Kasumi-1 (cell line): ENCODE data around the gene NUMB.
"Not testable (repeated sequence)": the region's sequence is repeated elsewhere in the genome, so short reads cannot be mapped to it uniquely, and the experiment has no call there.

Experiments used
- DNase-seq, 2 experiments: peaks; one replicate each; lab custom pipeline; 2025; lab: John Stamatoyannopoulos, UW

Gene NUMB

GRCh38 chr14:73422515-73422914 is 35.8 kb downstream of the NUMB start:
- DNase-seq = no peak

GRCh38 chr14:73418227-73418626 is 40.1 kb downstream of the NUMB start:
- no peak for DNase-seq

- not testable (repeated sequence) for DNase-seq
These were observed 52.1 kb downstream of the NUMB start for GRCh38 chr14:73406248-73406647.

- no peak for DNase-seq
These were observed 55.1 kb downstream of the NUMB start for GRCh38 chr14:73403181-73403752.

GRCh38 chr14:73402579-73402978 is 55.8 kb downstream of the NUMB start:
- DNase-seq = no peak

GRCh38 chr14:73397810-73398209 is 60.5 kb downstream of the NUMB start:
- DNase-seq = no peak

GRCh38 chr14:73394317-73394716 is 64.0 kb downstream of the NUMB start:
- DNase-seq = no peak

DNA sequence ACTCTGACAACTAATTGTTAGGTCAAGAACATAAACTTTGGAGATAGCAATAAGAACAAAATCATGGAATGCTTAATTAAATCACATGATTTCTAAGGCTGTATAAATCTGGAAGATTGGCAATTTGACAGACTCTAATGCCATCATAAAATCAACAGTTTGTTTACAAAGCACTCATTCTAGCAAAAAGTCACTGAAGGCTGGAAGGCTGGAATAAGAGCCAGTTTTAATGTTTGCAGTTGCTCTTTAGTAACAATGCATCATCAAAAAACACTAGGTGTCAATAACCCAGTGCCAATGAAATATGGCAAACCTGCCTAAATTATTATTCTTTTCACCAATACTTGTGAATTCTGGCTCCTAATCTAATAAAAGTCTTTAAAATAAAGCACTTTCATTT is 65.0 kb downstream of the NUMB start:
- DNase-seq = no peak

DNA sequence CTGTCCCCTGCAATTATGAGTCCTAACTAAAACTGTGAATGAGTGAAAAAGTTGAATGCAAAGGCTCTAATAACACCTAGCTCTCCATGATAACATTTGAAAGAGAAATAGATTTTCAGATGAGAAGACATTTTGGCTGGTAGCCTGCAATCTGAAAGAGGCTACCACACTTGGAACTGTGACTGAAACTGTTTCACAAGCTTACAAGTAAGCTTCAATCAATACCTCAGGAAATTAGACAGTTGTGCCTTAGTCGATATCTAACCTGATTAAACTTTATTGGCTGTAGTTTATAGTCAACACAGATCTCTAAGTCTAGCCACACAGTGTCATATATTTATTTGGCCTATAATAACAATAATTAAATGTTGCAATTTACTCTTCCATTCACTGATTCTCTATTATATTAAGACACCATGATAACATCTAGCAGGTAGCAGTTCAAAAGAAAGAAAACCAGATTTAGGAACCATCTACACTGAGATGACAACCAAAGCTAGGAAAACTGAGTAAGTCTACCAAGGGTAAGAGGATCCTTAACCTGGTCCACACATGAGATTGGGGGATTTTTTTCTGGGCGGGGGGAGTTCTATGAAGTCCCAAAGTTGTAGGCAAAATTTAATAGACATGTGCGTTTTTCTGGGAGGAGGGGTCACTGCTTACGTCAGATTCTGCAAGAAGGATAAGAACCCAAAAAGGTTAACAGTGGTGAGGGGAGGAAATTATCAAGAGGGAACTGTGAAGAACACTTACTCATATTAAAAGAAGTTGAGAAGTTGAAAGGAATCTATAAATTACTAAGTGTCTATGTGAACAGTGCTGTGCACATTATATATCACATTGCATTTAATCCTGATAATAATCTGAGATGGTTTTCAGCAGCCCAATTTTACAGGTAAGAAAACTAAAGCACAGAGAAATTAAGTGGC is 65.8 kb downstream of the NUMB start:
- no peak for DNase-seq

- not testable (repeated sequence) for DNase-seq
These were observed 70.5 kb downstream of the NUMB start for GRCh38 chr14:73387860-73388259.

- no peak for DNase-seq
These were observed 72.0 kb downstream of the NUMB start for GRCh38 chr14:73386342-73386741.

- DNase-seq = not testable (repeated sequence)
These were observed 73.3 kb downstream of the NUMB start for GRCh38 chr14:73385021-73385420.

GRCh38 chr14:73383356-73383755 is 75.0 kb downstream of the NUMB start:
- no peak for DNase-seq

DNA sequence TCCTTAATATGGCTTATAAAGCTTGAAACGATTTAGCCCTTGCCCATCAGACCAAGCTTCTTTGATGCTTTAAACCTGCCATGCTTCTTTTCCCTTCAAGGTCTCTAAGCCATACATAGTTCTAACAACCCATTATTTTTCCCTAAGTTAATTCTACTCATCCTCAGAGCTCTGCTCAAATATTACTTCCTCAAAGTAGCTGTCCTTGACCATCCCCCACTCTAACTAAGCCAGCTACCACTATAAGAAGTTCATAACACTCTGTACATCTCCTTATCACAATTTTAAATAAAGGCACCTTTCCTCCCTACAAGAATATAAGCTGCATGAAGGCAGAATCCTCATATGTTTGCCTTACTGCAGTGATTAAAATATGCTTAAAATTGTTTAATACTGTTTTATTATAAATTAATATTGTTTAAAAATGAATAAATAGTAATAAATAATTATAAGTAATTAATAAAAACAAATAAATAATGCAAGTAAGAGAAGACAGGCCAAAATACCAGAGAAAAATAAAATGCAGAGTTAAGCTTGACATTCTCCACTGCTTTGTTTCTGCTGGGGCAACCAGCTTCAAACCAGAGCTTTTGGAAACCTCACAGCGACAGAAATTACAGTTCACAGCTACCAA is 76.8 kb downstream of the NUMB start:
- DNase-seq = peak; percentile 57 to 78

DNA sequence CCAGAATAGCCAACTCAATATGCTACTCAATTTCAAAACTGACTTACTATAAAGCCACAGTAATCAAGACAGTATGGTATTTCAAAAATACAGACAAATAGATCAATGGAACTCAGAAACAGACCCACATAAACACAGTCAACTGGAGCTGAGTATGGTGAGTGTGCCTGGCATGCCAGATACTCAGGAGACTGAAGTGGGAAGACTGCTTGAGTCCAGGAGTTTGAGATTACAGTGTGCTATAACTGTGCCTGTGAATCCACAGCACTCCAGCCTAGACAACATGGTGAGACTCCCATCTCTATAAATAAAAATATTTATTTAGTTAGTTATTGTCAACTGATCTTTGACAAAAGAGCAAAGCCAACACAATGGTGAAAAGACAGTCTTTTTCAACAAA is 81.8 kb downstream of the NUMB start:
- no peak for DNase-seq

DNA sequence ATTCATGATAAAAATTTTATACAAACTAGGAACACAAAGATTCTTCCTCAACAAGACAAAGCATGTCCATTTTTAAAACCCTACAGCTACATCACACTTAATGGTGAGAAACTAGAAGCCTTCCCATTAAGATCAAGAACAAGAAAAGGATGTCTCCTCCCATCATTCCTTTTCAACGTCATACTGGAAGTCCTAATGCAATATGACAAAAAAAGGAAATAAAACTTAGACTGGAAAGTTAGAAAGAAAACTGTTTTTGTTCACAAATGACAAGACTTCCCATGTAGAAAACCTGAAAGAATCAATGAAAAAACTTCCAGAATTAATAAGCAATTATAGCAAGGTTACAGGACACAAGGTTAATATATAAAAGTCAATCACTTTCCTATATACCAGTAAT is 82.5 kb downstream of the NUMB start:
- no peak for DNase-seq

- DNase-seq = no peak
These were observed 84.1 kb downstream of the NUMB start for GRCh38 chr14:73374218-73374617.

DNA sequence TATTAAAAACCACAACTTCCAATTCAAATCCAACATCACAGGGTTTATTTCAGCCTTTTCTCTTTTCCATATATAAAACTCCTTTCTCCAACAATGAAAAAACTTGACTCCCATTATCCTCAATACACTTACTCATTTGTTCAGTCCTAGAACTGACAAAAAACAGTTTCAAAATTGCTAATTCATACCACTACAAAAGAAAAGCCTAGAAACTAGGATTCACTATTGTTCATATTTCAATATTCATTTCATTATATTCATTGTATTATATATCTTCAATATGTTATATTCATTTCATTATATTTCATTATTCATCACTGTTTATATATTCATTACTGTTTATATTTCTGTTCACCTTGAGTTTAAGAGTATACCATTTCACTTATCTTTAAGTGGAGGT is 85.8 kb downstream of the NUMB start:
- DNase-seq = no peak

DNA sequence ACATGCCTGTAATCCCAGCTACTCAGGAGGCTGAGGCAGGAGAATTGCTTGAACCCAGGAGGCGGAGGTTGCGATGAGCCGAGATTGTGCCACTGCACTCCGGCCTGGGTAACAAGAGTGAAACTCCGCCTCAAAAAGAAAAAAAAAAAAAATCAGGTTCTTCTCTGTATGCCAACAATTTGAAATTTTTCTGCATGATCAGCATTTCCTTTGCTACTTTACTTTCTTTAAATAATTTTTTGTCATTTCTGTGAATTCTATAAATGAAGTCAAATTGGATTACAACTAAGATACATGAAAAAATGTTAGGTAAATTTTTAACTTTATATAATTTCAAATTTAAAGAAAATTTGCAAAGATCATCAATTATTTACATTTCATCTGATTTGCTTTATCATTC is 87.8 kb downstream of the NUMB start:
- no peak for DNase-seq

DNA sequence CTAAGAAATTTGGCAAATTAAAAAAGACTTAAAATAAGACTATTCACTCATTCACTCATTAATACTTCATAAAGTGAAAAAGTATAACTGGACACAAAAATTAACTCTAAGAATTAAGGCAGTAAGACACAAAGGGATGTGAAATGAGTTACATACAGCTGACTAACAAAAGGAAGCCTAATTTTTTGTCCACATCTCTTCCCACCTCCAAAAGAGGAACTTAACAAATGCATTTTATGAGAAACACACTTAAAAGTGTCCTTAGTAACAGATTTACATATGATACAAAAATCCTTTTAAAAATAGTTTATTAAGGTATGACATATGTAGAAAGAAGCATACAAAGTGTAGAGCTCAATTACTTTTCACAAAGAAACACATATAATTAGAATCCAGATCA is 88.9 kb downstream of the NUMB start:
- DNase-seq = peak; percentile 66 to 77

DNA sequence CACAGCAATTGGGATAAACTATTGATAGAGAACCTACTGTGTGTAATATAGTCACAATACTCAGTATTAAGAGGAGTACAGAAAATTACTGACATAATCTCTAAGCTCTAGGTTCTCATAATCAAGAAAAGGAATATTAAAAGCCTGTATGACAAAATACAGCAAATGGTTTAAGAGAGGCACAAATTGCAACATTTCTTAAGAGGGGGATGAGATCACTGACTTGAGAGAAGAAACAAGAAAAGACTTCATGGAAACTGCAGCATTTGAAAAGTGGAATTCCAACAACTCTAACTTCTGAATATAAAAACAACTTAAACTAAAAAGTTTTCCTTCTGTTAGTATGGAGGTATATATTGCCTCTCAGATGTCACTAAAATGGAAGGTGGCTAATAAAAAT is 89.7 kb downstream of the NUMB start:
- no peak for DNase-seq

GRCh38 chr14:73365727-73366126 is 92.6 kb downstream of the NUMB start:
- DNase-seq = no peak

DNA sequence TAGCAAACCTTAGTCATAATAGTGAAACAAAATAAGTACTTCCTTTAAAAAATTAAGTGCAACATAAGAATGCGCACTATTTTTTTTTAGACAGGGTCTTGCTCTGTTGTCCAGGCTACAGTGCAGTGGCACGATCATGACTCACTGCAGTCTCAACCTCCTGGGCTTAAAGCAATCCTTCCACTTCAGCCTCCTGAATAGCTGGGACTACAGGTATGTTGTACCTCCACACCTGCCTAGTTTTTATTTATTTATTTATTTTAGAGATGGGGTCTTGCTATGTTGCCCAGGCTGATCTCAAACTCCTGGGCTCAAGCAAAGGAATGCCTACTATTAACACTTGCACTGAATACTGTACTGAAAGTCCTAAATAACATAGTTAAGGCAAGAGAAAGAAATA is 93.8 kb downstream of the NUMB start:
- DNase-seq = no peak
